HG02763 (cell line): Measurements from ENCODE around the gene CCS.
"Not testable (repeated sequence)": the region's sequence is repeated elsewhere in the genome, so short reads cannot be mapped to it uniquely, and the experiment has no call there.

ENCODE experiments used
- ATAC-seq: cut with Tn5 transposase; IDR thresholded peaks from one replicate; pipeline ENCODE4 v1.9.1; 2021; ENCODE audit warnings: mild to moderate bottlenecking, moderate library complexity; ENCODE audit not compliant: unreplicated experiment

The CCS gene

GRCh38 chr11:66589996-66590675 lies 2.8 kb upstream of the CCS start:
- ATAC-seq, result no peak

GRCh38 chr11:66591175-66591574 lies 1.8 kb upstream of the CCS start:
- ATAC-seq, result no peak

GRCh38 chr11:66593303-66593635 lies 284 bp downstream of the CCS start:
- peak; percentile 13 for ATAC-seq

GRCh38 chr11:66593650-66594049 lies 665 bp downstream of the CCS start:
- ATAC-seq, result no peak

DNA sequence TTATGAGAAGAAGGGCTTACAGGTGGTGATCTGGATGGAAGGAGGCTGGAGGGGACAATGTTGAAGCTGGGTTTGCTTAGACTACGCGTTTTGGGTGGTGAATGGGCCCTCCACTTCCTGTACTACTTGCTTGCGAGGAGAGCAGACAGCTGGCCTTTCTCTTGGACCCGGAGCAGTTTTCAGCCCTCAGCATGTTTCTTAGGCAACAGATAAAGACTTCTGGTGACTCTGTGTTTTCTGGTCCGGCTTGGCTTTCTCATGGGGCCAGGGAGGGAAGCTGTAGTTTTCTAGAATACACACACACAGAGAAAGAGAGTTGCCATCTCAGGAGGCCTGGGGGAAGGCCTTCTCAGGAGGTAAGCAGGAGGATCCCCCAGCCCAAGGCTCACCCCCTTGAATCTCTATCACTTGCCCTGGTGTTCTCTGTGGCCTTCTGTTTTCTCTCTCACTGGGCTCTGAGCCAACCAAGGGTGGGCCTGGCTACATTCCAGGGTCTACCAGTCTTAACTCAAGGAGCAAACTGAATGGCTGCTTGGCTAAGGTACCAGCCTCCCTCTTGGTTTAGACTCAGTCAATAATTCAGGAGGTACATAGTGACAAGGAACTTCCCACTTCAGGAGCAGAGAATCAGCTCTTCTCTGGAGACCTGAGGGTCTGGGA lies 2.4 kb downstream of the CCS start:
- no peak for ATAC-seq

- no peak for ATAC-seq
These were observed 6.0 kb downstream of the CCS start for GRCh38 chr11:66598993-66599392.

DNA sequence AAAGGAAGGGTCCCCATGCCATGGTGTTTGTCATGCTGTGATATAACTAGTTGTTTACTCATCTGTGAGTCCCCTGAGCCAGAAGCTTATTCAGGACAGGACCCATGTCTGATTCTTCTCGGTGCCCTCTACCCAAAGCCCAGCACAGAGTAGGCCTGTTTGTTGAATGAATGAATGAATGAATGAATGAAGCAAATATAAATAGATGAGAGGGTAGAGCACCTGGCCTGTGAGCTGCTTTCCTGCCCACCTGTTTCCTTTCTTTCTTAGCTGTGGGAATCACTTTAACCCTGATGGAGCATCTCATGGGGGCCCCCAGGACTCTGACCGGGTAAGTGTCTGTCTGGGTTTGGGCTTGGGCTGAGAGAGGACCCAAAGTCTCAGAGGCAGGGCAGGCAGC lies 7.2 kb downstream of the CCS start:
- no peak for ATAC-seq

DNA sequence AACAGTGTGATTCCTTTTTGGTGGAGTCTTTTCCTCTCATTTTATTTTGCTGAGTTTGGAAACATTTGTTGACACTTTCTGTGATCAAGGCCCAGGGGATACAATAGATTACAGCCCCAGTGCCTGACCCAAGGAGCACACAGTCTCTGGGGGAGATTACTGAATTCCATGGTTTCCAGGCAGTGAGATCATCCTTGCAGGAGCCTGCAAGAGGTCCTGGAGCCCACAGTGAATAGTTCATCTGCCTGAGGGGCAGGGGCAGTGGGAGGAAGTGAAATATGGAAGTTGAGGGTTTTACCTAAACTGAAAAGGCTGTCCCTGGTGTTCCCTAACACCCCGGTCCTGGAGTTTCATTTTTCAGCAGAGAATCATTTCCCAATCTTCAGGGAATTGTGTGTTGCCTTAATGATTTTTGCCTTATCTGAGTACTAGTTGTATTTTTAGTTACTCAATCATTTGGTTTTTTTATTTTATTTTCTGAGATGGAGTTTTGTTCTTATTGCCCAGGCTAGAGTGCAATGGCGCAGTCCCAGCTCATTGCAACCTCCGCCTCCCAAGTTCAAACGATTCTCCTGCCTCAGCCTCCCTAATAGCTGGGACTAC lies 7.7 kb downstream of the CCS start:
- ATAC-seq, result no peak

DNA sequence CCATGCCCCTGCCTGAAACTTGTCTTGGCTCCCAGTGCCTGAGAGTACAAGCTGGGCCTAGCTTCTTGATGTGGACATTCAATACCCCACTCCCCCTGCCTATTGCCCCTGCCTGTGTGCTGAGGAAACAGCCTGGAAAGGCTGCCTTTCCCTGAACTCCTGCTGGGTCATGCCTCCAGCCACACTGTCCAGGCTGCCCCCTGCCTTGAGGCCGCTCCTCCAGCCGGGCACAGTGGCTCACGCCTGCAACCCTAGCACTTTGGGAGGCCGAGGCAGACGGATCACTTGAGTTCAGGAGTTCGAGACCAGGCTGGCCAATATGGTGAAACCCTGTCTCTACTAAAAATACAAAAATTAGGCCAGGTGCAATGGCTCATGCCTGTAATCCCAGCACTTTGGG lies 10.1 kb downstream of the CCS start:
- ATAC-seq, result no peak

- no peak for ATAC-seq
These were observed 11.2 kb downstream of the CCS start for GRCh38 chr11:66604155-66604554.

DNA sequence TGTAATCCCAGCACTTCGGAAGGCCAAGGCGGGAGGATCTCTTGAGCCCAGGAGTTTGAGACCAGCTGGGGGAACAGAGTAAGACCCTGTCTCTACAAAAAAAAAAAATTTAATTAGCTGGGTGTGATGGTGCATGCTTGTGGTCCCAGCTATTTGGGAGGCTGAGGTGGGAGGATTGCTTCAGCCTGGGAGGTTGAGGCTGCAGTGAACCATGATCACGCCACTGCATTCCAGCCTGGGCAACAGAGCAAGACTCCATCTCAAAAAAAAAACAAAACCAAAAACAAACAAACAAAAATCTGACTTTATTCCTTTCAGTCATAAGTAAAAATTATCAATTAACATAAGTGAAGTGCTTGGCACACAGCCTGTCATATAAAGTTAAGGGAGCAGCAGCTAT lies 13.6 kb downstream of the CCS start:
- not testable (repeated sequence) for ATAC-seq

- ATAC-seq, result no peak
These were observed 14.3 kb downstream of the CCS start for GRCh38 chr11:66607126-66607834.

GRCh38 chr11:66609721-66610617 lies 17.0 kb downstream of the CCS start:
- no peak for ATAC-seq

- ATAC-seq, result no peak
These were observed 19.5 kb downstream of the CCS start for GRCh38 chr11:66612458-66612857.

DNA sequence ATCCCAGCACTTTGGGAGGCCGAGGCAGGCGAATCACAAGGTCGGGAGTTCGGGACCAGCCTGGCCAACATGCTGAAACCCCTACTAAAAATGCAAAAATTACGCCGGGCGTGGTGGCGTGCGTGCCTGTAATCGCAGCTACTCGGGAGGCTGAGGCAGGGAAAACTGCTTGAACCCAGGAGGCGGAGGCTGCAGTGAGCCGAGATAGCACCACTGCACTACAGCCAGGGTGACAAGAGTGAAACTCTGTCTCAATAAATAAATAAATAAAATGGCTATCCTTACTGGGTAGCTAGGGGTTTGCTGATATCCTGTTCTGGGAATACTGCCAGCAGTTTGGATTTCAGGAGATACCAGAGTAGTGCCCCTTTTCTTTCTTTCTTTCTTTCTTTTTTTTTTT lies 21.1 kb downstream of the CCS start:
- no peak for ATAC-seq

DNA sequence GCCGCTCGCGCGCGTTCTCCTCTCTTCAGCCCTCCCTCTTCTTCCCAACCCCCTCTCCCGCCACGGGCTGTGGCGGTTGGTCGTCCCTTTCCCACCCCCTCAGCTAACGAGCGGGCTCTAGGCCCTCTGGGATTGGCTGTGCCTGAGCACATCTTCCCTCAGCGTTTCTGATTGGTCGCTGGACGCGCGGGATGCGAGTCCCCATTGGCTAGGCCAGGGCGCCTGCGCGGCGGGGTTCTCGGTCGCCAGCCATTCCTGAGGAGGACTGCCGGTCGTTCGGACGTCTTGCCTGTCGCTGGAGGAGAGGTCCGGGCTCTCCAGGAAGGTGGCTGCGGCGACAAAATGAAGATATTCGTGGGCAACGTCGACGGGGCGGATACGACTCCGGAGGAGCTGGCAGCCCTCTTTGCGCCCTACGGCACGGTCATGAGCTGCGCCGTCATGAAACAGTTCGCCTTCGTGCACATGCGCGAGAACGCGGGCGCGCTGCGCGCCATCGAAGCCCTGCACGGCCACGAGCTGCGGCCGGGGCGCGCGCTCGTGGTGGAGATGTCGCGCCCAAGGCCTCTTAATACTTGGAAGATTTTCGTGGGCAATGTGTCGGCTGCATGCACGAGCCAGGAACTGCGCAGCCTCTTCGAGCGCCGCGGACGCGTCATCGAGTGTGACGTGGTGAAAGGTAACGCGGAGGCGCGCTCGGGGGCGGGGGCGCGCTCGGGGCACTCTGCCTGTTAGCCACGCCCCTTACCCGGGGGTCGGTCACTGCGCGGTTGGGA lies 23.6 kb downstream of the CCS start, which contains the start of gene RBM14:
Gene RBM14, plus strand, starts transcription at position 252 of the 776 bp plus-strand sequence. Its CDS starts 91 bp downstream, at position 343.
- peak; percentile 91 for ATAC-seq

- no peak for ATAC-seq
These were observed 24.3 kb downstream of the CCS start for GRCh38 chr11:66617155-66617834.

- no peak for ATAC-seq
These were observed 26.1 kb downstream of the CCS start for GRCh38 chr11:66619080-66619554.

- ATAC-seq, result no peak
These were observed 31.5 kb downstream of the CCS start for GRCh38 chr11:66624450-66624849.
